ENCODE measurements around the gene GGT6. TPM values are rescaled to one million over a fixed set of nuclear protein-coding genes. Genes with fewer than 3 reads are reported as not detected.

GGT6 gene
- total RNA-seq, 4 donors from 2014 or later, result 46.0 to 141 (median 68.5) TPM

- Histone ChIP-seq H3K9me3 (no peaks in the 10 kb centered on the region), H3K4me3 (peak overlapping the region in 1 of 4 donors; percentile 3), H3K4me1 (peaks cover 27 to 99% (median 54%) of the 10 kb centered on the region in 3 donors), H3K36me3 (peaks cover 19 to 62% (median 25%) of the 10 kb centered on the region in 3 donors), H3K27me3 (peaks cover 0 to 26% (median 0%) of the 10 kb centered on the region in 4 donors), H3K27ac (peak overlapping the region; percentile 23 to 85 (median 74))
- DNase-seq, result no peak
- intact Hi-C loops (cut with DNase I), result no loop called here
- WGBS, 2 donors, result 66% methylated on average over 12 of the region's 19 CpGs; no CpG with 5 or more reads in 1 of the 2 donors
- TF ChIP-seq CTCF (IDR thresholded peaks at IDR 0.05) (no peak), POLR2A (IDR thresholded peaks at IDR 0.05) (no peak)
Observed at GRCh38 chr17:4537451-4538235, 22.7 kb downstream of the GGT6 start.

GRCh38 chr17:4536742-4537411 lies 23.5 kb downstream of the GGT6 start:
- H3K36me3 ChIP-seq, result peaks cover 14 to 58% (median 18%) of the 10 kb centered on the region in 3 donors
- peak overlapping the region; percentile 23 to 85 (median 74) for H3K27ac ChIP-seq
- H3K27me3 ChIP-seq, result peaks cover 0 to 27% (median 0%) of the 10 kb centered on the region in 4 donors
- TF ChIP-seq CTCF (IDR thresholded peaks at IDR 0.05), result no peak
- no peak for TF ChIP-seq POLR2A (IDR thresholded peaks at IDR 0.05)
- H3K4me3 ChIP-seq, result no peak overlapping the region
- peaks cover 27 to 98% (median 54%) of the 10 kb centered on the region in 3 donors for H3K4me1 ChIP-seq
- H3K9me3 ChIP-seq, result no peaks in the 10 kb centered on the region
- 29 to 30% methylated on average over 4 to 6 of the region's 18 CpGs for WGBS, 2 donors
- no peak for DNase-seq
- intact Hi-C loops (cut with DNase I), result no loop called here

GRCh38 chr17:4536259-4536741 lies 24.1 kb downstream of the GGT6 start:
- Histone ChIP-seq H3K4me3 (no peak overlapping the region), H3K36me3 (peaks cover 8 to 52% (median 13%) of the 10 kb centered on the region in 3 donors), H3K4me1 (peaks cover 27 to 95% (median 51%) of the 10 kb centered on the region in 3 donors), H3K9me3 (no peaks in the 10 kb centered on the region), H3K27me3 (peaks cover 0 to 33% (median 0%) of the 10 kb centered on the region in 4 donors), H3K27ac (peak overlapping the region; percentile 23 to 85 (median 74))
- DNase-seq, result no peak
- TF ChIP-seq CTCF (IDR thresholded peaks at IDR 0.05), result no peak
- TF ChIP-seq POLR2A (IDR thresholded peaks at IDR 0.05), result no peak
- 26% methylated on average over 7 of the region's 19 CpGs; no CpG with 5 or more reads in 1 of the 2 donors for WGBS, 2 donors
- intact Hi-C loops (cut with DNase I), result no loop called here

- peak overlapping the region in 3 of 4 donors; percentile 71 to 85 (median 76) for H3K27ac ChIP-seq
- H3K9me3 ChIP-seq, result no peaks in the 10 kb centered on the region
- peaks cover 0 to 38% (median 0%) of the 10 kb centered on the region in 4 donors for H3K27me3 ChIP-seq
- peaks cover 27 to 94% (median 51%) of the 10 kb centered on the region in 3 donors for H3K4me1 ChIP-seq
- H3K4me3 ChIP-seq, result no peak overlapping the region
- no peak for DNase-seq
- H3K36me3 ChIP-seq, result peaks cover 5 to 47% (median 13%) of the 10 kb centered on the region in 3 donors
- WGBS, 2 donors, result 81 to 83% methylated on average over 15 of the region's 19 CpGs
- intact Hi-C loops (cut with DNase I), result no loop called here
- no peak for TF ChIP-seq POLR2A (IDR thresholded peaks at IDR 0.05)
- no peak for TF ChIP-seq CTCF (IDR thresholded peaks at IDR 0.05)
Observed at GRCh38 chr17:4535667-4536258, 24.6 kb downstream of the GGT6 start.
